Activated naive CD8-positive, alpha-beta T cell treated with anti-CD3 and anti-CD28 coated beads, Interleukin-2, amount 50 U/mL, for 16 hours (primary cell): ENCODE measurements around the gene STAMBPL1.
"Not testable (repeated sequence)": the region's sequence is repeated elsewhere in the genome, so short reads cannot be mapped to it uniquely, and the experiment has no call there.

Source experiments
- DNase-seq: peaks from one replicate; pipeline ENCODE4 v3.0.0-alpha.2; 2020; ENCODE audit warnings: low read depth, low spot score

The STAMBPL1 gene

GRCh38 chr10:88857831-88858230 lies 22.2 kb upstream of the STAMBPL1 start:
- no peak for DNase-seq

DNA sequence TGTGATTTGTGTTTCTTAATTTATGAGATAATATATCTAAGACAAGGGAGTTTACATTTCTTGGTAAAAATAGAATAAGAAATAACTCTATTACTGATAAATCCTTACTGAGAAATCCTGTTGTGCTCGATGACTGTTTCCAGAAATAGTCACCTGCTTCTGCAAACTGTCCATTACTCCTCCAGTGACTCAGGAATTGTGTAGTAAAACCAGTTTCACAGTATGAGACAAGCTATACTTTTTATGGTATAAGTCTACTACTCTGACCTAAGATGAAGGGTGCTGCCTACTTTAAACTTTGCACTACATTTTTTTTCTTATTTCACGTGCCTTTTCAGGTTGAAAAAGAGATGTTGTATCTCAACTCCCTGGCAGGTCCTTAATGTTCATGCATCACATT lies 21.6 kb upstream of the STAMBPL1 start:
- no peak for DNase-seq

DNA sequence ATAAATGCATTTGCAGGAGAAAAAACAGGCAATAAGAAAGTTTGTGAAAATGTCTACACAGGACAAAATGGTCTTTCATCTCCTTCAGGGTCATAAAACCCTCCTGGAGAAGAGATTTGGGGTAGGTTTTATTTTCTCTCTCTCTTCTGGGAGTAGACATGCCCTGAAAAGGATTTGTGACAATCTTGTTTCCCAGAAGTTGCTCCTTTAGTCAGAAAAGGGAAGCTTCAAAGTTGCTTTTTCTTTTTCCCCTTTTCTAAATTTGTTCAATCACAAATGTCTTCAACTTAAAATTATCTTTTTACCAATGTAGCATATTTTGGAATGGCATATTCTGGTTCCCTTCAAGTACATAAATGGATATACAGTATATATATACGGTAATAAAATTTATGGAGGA lies 19.0 kb upstream of the STAMBPL1 start:
- no peak for DNase-seq

- no peak for DNase-seq
These were observed 14.7 kb upstream of the STAMBPL1 start for GRCh38 chr10:88865281-88865876.

DNA sequence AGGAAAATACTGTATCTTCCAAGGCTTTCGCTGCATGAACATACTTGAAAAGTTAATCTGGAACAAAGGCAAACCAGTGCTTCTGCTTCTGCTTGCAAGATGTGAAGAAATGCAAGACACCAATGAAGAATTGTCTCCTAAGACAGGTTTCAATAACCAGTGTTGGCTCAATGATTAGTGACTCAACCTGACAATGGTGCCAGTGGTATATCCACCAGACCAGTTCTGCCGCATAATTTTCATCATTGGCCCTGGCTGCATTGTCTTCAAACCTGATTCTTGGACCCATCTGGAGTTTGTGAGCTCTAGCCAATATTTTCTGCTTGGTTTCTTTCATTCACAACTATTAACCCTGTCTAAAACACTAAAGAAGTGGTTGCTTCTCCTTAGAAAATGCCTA lies 13.6 kb upstream of the STAMBPL1 start:
- DNase-seq: no peak

DNA sequence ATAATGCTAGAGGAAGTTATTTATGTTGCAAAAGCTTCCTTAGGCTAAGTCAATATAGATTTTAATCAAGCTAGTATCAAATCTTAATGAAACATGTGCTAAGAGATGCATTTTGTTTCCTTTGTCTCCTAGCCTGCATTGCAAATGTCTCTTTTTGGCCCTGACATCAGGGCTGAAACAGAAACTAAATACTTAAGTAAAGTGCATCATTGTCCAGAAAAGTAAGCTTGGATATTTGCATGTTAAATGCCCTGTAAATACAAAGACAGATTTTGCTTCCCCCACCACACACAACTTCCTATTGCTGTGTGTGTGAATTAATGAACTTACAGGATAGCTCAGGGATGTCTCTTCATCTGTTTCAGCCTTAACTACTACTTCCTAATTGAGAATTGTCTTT lies 10.0 kb upstream of the STAMBPL1 start:
- no peak for DNase-seq

- DNase-seq: no peak
These were observed 6.3 kb upstream of the STAMBPL1 start for GRCh38 chr10:88873757-88874156.

GRCh38 chr10:88874281-88874680 lies 5.8 kb upstream of the STAMBPL1 start:
- no peak for DNase-seq

- DNase-seq: no peak
These were observed 5.0 kb upstream of the STAMBPL1 start for GRCh38 chr10:88875081-88875480.

GRCh38 chr10:88877298-88877697 lies 2.7 kb upstream of the STAMBPL1 start:
- no peak for DNase-seq

GRCh38 chr10:88880282-88881076 lies 434 bp downstream of the STAMBPL1 start:
- DNase-seq: peak; percentile 41

DNA sequence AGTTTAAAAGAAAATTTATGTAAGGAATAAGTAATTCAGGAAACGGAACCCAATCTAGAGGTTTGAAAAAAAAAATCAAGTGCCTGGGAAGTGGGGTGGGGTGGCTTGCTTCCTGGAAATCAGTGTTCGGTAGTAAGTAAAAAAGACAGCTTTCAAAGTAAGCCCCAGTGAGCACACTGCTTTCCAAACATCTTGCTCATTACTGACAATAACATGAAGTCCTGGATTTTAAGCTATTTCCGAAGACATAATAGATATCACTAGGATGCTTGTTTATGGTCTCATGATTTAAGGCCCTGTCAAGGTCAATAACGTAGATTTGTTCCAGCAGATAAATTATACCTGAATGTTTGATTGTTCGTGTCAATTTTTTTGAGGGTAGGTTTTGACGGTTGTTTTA lies 1.3 kb downstream of the STAMBPL1 start:
- no peak for DNase-seq

DNA sequence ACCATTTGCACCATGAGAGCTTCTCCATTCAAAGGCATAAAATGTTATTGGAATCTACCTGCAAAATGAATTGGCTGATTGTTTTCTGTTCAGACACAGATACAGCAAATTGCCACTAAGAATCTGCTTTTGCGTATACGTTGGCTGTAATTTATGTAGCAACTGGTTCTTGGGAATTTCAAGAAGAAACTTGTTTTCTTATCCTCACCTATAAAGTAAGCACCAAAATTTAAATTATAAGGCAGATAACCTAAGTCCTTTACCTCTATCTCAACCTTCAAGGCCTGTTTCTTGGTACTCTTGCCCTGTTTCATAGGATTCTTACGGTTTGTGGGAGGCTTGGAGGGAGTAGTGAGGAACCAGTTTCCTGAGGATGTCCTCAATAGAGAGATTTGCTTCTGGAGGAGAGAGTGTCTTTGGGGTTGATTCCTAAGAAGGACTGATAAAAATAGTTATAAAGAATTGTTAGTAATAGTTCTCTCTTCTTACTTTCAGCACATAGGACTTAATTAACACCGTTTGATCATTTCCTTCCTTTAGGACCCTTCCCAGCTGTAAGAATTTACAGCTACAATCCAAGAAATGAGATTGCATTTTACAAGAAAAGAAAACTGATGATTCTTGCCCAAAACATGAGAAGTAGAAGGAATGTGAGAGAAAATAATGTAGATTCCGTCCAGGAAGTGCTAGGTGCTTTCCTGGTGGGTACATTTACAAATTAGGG lies 2.0 kb downstream of the STAMBPL1 start:
- DNase-seq: no peak

GRCh38 chr10:88882646-88883447 lies 2.8 kb downstream of the STAMBPL1 start:
- not testable (repeated sequence) for DNase-seq

DNA sequence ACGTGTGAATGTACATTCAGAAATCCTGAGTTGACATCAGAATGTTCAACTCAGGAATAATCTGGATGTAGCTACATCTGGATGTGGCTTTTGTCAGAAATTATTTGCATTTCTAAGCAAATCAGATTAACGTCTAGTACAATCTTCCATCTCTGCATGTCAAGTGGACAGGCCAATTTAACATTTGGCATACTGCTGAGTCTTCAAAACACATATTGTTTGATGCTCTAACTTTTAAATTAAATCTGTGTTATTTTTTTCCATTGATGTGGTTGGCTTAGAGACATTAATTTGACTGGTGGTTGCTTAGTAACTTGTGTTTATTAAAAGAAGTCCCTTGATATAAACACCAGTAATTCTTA lies 3.4 kb downstream of the STAMBPL1 start:
- no peak for DNase-seq

GRCh38 chr10:88886557-88886956 lies 6.5 kb downstream of the STAMBPL1 start:
- DNase-seq: no peak

DNA sequence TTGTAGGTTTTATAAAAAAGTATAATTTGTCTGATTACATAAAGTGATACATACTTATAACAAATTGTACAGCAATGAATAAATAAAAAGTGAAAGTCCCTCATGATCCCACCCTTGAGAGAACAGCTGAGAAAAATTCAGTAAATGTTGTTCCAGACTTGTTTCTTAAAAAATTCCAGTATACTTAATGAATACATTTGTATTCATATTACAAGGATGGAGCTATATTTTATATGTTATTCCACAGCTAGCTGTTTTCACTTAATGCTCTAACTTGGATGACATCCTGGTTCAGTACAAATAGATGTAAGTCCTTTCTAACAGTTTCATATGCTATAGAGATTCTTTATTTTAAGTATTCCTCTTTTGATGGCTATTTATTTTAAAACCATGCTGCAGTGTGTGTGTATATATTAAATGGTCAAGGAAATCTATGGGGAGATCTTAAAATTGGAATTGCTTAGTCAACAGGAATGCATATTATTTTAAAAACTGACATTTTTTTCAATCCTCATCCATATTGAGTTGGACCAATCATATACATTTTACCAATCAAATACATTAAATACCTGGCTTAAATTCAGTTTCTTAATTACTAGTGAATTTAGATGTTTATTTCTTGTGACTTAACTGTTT lies 8.9 kb downstream of the STAMBPL1 start:
- DNase-seq: no peak

DNA sequence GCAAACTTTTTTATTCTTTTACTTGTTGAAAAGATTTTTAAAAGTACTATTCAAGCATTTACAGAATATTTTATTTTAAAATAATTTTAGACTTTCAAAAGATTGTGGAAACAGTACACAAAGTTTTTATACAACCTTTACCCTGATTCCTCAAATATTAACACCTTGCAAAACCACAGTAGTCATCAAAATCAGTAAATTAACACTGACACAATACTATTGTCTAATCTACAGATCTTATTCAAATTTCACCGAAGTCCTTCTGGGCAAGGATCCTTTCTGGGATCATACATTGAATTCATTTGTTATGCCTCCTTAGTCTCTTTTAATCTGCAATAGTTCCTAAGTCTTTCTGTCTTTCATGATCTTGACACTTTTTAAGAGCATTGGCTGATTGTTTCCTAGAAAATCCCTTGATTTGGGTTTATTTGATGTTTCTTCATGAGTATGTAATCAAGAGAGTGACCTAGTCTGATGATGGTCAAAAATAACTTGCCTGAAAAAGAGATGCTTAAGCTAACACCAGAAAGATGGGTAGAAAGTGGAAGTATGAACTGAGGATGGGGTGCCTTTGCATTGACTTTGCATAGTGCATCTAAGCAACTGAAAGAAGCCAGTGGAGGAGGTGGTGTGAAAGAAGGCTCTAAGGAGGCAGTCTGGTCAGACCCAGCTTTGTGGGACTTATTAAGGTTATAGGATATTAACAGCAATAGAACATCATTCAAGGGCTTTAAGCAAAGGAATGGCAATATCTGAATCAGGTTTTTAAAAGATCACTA lies 9.7 kb downstream of the STAMBPL1 start:
- DNase-seq: no peak

DNA sequence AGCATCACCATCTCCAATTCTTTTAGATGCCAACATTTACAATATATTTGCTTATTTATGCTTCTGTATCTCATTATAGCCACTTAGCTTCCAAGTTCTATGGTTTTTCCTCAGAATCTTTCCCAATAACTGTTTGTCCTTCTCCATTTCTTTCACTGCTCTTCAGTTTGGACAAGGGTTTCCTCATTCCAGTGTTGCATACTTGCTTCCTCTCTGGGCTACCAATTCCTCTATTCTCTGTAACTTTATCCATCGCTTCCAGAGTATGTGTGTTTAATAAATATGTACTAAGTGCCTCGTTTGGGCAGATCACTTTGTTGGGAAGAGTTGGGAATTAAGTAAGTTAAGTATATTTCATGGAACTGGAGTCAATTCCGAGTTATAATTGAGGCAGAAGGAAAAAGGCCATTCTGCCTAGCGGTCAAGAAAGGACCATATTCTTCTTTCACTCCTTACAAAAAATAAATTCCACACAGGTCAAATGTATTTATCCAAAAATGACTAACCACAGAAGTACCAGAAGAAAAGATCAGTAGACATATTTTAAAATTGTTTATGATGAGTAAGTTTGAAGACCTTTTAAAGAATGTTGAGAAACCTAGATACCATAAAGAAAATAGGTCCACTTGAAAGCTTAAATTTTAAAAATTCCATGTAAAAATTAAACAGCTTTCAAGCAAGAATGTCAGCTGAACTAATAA lies 10.8 kb downstream of the STAMBPL1 start:
- DNase-seq: no peak
